GM19438 (cell line): ENCODE data around the gene BAZ1A.
"Not testable (repeated sequence)": the region's sequence is repeated elsewhere in the genome, so short reads cannot be mapped to it uniquely, and the experiment has no call there.

Source experiments
- ATAC-seq: cut with Tn5 transposase; IDR thresholded peaks from one replicate; pipeline ENCODE4 v1.9.1; 2021; ENCODE audit warnings: low read depth; ENCODE audit not compliant: unreplicated experiment

BAZ1A gene

DNA sequence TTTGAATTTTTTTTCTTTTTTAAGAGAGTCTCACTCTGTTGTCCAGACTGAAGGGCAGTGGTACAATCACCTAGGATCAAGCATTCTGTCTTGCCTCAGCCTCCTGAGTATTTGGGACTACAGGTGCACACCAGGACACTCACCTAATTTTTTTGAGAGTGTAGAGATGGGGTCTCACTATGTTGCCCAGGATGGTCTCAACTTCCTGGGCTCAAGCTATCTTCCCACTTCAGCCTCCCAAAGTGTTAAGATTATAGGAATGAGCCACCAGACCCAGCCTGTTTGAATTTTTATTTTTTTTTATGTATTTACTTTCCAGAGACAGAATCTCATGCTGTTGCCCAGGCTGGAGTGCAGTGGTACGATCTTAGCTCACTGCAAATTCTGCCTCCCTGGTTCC, 11.3 kb downstream of the BAZ1A start:
- ATAC-seq, result no peak

DNA sequence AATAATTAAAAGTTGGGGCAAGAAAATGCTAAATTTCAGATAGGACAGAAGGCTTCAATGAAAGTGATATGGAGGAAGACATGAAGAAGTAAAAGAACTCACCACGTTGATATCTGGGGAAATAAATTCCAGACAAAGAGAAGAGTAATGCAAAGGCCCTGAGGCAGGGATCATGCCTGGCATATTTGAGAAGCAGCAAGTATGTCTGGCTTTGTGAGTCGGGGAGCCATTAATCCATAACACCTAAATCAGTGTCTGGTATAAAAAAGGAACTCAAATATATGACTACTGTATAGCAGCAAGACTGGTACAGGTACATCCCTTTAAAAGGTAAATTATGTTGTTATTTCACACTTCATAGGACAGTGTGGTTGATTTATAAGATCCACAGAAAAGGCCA, 16.4 kb downstream of the BAZ1A start:
- no peak for ATAC-seq

DNA sequence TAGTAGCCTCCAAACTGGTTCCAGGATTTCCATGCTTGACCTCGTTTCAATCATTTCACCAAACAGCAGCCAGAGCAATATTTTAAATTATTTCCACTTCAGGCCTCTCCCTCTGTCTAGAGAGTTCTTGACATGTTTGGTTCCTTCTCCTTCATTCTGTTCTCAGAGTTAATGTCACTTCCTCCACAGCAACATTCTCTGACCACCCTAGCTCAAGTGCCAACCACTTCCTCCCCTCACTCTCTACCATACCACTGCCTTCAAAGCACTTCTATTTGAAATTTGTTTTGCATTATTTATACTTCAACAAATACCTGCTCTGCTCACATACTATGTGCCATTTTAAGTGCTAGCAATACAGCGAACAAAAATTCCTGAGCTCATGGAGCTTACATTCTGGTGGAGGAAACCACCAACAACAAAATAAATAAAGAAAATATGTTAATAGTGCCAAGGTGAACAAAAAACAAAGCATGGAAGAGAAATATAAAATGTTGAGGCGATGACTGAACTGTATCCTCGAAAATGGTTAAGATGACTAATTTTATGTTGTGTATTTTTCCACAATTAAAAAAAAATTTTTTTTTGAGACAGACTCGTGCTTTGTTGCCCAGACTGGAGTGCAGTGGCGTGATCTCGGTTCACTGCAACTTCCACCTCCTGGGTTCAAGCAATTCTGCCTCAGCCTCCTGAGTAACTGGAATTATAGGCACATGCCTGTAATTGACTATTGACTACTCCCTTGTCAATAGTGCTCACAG, 17.3 kb downstream of the BAZ1A start:
- no peak for ATAC-seq

DNA sequence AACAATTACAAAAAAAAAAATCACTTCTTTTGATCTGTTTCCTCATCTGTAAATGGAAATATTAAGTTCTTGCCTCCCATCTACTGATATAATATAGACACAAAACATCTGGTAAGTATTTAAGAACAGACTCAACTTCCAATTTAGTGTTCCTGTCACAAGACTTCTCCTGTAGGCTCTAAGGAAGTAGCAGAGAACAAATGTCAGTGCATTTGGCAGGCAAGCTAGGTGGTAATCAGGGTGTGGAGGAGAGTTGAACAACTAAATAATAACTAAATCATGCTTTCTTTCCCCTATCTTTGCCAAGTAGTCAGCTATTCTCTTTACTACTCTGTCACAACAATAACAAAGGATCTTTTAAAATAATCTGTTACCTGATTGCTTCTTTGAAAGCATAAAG, 22.1 kb downstream of the BAZ1A start:
- no peak for ATAC-seq

DNA sequence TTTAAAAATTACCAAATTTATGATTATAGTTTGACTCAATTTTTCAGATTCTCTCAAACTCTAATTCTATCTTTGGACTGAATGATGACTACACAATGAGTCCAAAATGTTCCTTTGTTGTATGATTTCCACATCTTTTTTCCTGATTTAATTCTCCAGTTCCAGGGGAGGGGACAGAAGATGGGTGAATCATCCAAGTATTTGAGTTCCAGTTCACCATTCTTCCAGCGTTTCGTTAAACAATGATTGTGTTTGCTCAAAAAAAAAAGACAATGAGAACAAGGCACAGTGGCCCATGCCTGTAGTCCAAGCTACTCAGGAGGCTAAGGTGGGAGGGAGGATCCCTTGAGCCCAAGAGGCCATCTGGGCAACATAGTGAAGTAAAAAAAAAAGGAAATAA, 23.8 kb downstream of the BAZ1A start:
- no peak for ATAC-seq

DNA sequence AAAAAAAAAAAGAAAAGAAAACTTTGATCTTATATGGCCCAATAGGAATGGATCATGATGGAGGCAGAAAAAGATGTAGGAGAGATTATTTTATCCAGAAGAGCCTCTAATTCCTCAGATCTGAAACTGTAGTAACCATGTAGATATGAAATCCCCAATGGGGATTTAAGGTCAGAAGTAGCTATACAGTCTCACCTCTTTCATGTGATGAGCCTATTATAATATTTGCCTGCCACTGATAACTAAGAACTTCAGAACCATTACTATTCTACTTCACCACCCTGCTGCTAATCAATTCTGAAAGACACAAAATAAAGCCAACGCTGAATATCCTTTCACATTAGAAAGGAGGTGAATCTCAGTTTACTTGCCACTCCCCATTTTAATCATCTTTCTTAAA, 29.3 kb downstream of the BAZ1A start:
- ATAC-seq, result no peak

DNA sequence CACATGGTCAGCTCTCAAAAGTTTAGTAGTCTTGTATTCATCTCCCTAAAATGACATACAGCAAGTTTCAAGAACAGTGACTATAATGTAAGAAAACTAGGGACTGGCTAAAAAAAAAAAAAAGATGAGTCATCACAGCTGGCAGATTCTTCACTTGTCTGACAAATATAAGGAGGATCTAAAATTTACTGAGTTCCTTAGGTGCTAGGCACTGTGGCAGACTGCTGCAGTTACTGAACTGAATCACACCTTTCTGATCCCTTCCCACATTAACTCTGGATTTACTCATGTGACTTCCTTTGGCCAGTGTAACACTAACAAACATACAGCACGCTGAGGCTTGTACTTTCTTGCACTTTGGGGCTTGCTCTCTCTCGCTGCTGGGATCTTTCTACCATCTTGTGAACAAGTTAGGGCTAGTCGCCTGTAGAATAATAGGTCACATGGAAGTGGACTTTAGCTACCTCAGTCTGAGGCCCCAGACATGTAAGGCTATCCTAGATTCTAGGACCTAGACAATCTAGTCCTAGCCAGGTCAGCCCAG, 32.1 kb downstream of the BAZ1A start:
- ATAC-seq, result no peak

DNA sequence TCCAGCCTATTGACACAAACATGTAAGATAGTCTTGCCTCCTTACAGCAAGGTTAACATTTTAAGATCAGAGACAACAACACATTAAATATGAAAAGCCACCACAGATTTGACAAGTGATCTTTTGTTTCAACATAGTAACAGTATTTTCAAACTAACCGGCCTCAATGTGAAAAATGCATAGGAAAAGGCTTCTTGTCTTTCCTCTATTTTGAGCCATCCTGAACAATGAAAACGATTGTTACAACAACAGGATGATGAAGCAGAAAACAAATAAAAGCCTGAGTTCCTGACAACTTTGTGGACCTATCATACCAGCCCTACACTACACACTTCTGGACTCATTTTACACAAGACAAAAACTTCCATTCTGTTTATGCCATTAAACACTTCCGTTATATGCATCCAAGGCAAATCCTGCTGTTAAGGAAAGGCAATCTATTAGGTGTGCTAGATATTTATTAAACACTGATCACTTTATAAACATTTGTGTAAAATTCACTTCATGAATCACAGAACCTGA, 37.3 kb downstream of the BAZ1A start:
- no peak for ATAC-seq

DNA sequence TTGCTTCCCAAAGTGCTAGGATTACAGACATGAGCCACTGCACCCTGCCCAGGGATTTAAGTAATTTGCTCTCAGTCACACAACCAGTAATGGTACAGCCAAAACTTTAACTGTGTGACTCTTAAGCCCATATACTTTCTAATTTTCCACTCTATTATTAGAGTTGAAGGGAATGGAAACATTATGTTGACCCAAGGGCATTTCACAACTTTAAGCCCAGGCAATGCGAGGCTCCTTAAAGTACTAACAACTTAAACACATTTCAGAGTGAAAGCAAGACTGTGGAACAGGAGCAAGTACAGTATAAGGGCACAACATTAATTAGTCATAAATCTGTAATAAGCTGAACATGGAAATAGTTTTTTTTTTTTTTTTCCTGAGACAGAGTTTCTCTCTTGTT, 39.8 kb downstream of the BAZ1A start:
- ATAC-seq, result no peak

DNA sequence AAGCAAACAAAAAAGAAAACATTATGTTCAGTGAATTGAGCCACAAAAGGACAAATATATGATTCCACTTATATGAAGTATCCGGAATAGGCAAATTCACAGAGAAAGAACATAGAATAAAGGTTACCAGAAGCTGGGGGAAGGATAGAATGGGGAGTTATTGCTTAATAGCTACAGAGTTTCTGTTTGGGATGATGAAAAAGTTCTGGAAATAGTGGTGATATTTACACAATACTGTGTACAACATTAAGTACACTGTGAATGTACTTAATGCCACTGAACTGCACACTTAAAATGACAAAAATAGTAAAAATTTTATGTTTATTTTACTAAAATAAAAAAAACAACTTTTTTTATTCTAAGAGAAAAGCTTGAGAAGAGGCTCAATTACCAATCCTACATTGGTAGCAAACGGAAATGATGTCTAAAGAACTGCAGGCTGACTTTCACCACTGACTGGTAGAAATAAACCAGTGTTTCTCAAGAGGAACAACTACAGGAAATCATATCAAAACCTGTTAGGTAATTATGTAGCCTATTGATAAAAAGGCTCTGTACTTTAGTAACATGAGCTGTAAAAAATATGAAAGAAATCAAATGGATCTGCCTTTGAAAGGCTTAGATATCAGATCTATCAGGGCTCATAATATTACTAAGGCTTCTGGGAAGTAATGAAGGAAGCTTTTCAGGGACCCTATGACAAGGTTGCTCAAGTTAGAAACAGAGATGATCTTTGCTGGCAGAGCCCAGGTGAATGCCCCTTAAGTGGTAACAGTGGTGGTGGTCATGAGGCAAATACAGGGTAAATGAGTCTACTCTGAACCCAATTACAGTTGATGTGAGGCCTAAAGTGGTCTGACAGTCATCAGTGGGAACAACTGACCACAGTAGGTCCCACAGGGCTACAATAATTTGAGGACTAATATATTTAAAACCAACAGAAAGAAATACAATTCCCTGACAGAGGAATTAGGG, 41.3 kb downstream of the BAZ1A start:
- no peak for ATAC-seq

DNA sequence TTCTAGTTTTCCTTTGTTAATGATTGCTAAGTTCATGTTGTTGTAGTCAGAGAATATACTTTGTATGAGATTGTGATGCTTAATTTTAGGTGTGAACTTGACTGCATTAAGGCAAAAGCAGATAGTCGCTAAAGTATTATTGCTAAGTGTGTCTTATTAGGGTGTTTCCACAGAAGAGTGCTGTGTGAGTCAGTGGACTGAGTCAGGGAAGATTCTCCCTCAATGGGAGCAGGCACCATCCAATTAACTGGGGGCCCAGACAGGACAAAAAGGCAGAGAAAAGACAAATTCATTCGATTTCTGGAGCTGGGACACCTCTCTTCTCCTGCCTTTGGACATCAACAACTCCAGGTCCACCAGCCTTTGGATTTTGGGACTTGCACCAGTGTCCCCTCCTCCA, 48.5 kb downstream of the BAZ1A start:
- ATAC-seq, result no peak

DNA sequence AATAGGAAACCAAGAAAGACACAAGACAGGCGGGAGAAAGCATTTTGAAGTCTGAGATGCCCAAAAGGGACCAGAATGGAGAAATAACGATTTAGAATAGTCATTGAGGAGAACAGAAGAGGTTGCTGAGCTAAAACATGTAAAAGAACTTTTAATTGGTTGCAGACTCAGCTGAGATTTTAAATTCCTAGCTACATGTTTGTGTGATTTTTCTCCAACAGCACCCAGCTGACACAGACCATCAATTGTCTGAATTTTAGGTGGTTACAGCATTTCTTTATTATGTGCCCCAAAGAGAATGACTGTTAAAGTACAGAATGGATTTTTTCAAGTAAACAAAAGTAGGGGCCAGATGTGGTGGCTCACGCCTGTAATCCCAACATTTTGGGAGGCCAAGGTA, 50.3 kb downstream of the BAZ1A start:
- ATAC-seq, result no peak

DNA sequence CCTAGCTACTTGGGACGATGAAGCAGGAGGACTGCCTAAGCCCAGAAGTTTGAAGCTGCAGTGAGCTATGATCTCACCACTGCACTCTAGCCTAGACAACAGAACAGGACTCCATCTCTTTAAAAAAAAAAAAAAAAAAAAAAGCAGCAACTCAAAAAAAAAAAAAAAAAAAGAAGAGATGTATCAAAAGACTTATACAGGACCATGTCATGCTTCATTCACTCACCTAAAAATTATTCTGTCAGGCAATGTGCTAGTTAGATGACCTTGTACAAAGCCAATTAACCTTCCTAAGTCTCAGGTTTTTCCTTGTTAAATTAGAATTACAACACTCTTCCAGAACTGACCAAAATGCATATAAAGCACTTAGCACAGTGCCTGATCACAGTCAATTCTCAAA, 50.9 kb downstream of the BAZ1A start:
- no peak for ATAC-seq

DNA sequence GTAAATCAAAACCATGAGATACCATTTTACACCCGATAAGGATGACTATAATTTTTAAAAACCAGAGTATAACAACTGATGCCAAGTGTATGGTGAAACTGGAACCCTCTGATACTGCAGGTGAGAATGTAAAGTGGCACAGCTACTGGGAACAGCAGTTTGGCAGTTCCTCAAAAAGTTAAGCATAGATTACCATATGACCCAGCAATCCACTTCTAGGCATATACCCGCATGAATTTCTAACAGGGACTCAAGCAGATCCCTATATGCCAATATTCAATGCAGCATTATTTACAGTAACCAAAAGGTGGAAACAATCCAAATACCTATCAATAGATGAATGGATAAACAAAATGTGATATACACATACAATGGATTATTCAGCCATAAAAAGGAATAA, 57.4 kb downstream of the BAZ1A start:
- no peak for ATAC-seq

DNA sequence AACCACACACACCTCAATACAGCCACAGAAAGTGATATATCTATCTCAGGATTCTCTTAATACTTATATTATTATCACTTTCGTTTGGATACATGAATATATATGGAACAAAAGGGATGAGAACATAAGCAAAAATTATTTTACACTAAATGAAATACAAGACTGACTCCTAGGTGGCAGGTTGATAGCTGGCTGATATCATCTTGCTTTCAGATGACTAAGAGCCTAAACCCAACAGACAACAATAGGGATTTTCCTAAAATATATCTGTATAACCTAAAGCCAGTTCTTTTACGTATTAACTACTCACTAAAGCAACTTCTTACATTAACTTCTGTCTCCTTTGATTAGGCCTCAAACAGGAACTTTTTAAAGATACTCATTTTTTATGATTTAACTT, 65.1 kb downstream of the BAZ1A start:
- no peak for ATAC-seq

DNA sequence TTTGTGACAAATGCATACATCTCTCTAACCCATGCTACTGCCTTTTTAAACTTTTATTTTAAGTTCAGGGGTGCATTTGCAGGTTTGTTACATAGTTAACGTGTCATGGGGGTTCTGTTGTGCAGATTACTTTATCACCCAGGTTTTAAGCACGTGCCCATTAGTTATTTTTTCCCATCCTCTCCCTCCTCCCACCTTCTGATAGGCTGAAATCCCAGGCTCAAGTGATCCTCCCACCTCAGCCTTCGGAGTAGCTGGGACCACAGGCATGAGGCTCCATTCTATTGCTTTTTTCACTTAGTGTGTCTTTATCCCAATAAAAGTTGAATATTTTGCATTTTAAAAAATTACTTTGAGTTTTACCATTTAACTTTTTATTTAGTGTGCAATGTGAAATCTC, 68.9 kb downstream of the BAZ1A start:
- no peak for ATAC-seq

DNA sequence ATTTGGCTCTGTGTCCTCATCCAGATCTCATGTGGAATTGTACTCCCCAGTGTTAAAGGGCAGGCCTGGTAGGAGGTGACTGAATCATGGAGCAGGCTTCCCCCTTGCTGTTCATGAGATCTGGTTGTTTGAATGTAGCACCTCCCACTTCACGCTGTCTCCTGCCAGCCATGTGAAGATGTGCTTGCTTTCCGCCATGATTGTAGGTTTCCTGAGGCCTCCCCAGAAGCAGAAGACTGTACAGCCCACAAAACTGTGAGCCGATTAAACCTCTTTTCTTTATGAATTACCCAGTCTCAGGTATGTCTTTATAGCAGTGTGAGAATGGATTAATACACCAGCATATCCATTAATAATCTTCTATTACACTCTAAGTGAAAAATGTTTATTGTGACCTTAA, 70.2 kb downstream of the BAZ1A start:
- ATAC-seq, result no peak

DNA sequence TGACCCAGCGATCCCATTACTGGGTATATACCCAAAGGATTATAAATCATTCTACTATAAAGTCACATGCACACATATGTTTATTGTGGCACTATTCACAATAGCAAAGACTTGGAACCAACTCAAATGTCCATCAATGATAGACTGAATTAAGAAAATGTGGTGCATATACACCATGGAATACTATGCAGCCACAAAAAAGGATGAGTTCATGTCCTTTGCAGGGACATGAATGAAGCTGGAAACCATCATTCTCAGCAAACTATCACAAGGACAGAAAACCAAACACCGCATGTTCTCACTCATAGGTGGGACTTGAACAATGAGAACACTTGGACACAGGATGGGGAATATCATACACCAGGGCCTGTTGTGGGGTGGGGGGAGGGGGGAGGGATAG, 76.3 kb downstream of the BAZ1A start:
- not testable (repeated sequence) for ATAC-seq

DNA sequence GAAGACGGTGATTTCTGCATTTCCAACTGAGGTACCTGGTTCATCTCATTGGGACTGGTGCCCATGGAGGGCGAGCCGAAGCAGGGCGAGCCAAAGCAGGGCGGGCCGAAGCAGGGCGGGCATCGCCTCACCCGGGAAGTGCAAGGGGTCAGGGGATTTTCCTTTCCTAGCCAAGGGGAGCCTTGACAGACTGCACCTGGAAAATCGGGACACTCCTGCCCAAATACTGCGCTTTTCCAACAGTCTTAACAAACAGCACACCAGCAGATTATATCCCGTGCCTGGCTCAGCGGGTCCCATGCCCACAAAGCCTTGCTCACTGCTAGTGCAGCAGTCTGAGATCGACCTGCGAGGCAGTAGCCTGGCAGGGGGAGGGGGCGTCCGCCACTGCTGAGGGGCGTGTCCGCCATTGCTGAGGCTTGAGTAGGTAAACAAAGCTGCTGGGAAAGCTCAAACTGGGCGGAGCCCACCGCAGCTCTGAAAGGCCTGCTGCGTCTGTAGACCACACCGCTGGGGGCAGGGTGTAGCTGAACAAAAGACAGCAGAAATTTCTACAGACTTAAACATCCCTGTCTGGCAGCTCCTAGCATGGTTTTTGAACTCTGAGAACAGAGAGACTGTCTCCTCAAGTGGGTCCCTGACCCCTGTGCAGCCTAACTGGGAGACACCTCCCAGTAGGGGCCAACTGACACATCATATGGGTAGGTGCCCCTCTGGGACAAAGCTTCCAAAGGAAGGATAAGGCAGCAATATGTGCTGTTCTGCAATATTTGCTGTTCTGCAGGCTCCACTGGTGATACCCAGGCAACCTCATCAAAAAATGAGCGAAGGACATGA, 77.2 kb downstream of the BAZ1A start:
- no peak for ATAC-seq

DNA sequence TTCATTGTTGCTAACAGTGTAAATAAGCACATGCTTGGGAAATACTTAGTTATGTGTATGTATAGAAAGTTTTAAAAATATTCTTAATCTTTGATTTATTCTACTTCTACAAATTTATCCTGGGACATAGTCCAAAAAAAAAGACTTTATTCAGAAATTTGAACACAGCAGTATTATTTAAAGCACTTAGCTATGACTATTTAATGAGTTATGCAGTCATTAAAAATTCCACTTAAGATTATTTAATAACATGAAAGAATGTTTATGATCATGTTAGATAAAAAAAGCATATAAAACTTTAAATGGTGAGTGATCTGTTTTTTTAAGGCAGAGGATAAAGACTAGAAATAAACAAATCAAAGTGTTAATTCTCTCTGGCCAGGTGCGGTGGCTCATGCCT, 78.3 kb downstream of the BAZ1A start:
- ATAC-seq, result no peak
